GM19455 (cell line): ENCODE measurements around the gene SYNE2.
"Not testable (repeated sequence)": the region's sequence is repeated elsewhere in the genome, so short reads cannot be mapped to it uniquely, and the experiment has no call there.

Experiments
- ATAC-seq: cut with Tn5 transposase; IDR thresholded peaks from one replicate; pipeline ENCODE4 v1.9.1; 2021; ENCODE audit not compliant: unreplicated experiment

The SYNE2 gene

GRCh38 chr14:64012720-64013119 is 159.9 kb downstream of the SYNE2 start:
- ATAC-seq = no peak

- ATAC-seq = no peak
Measured at GRCh38 chr14:64025479-64025878, 172.7 kb downstream of the SYNE2 start.

- no peak for ATAC-seq
Measured at GRCh38 chr14:64026600-64026999, 173.8 kb downstream of the SYNE2 start.

- no peak for ATAC-seq
Measured at GRCh38 chr14:64035143-64035542, 182.3 kb downstream of the SYNE2 start.

- ATAC-seq = not testable (repeated sequence)
Measured at GRCh38 chr14:64037869-64038745, 185.3 kb downstream of the SYNE2 start.

GRCh38 chr14:64038841-64039542 is 186.2 kb downstream of the SYNE2 start:
- no peak for ATAC-seq

- no peak for ATAC-seq
Measured at GRCh38 chr14:64040044-64040443, 187.2 kb downstream of the SYNE2 start.

- not testable (repeated sequence) for ATAC-seq
Measured at GRCh38 chr14:64043296-64043695, 190.5 kb downstream of the SYNE2 start.

- ATAC-seq = no peak
Measured at GRCh38 chr14:64045091-64045490, 192.3 kb downstream of the SYNE2 start.

- ATAC-seq = no peak
Measured at GRCh38 chr14:64049616-64050381, 197.0 kb downstream of the SYNE2 start.

- no peak for ATAC-seq
Measured at GRCh38 chr14:64053694-64054669, 201.2 kb downstream of the SYNE2 start.

- ATAC-seq = no peak
Measured at GRCh38 chr14:64059454-64060198, 206.8 kb downstream of the SYNE2 start.

- ATAC-seq = no peak
Measured at GRCh38 chr14:64060199-64060545, 207.4 kb downstream of the SYNE2 start.

GRCh38 chr14:64060648-64061096 is 207.9 kb downstream of the SYNE2 start:
- ATAC-seq = no peak

GRCh38 chr14:64061115-64061514 is 208.3 kb downstream of the SYNE2 start:
- no peak for ATAC-seq

GRCh38 chr14:64061706-64062105 is 208.9 kb downstream of the SYNE2 start:
- no peak for ATAC-seq

- no peak for ATAC-seq
Measured at GRCh38 chr14:64062381-64063115, 209.7 kb downstream of the SYNE2 start.

GRCh38 chr14:64064447-64064846 is 211.6 kb downstream of the SYNE2 start:
- no peak for ATAC-seq
